ENCODE data around the gene ZBTB40. TPM values are rescaled to one million over a fixed set of nuclear protein-coding genes. Genes with fewer than 3 reads are reported as not detected.

Gene ZBTB40
- total RNA-seq, 1 experiment from 2014 or later, result 21.4 TPM

- Histone ChIP-seq H3K36me3 (ENCODE audit: low read depth) (no peaks in the 10 kb centered on the region), H4K20me1 (ENCODE audit: insufficient read depth) (no peaks in the 10 kb centered on the region), H3K79me2 (ENCODE audit: low read depth) (no peaks in the 10 kb centered on the region), H3K27ac (no peak overlapping the region), H3K9me2 (ENCODE audit: insufficient read depth) (no peaks in the 10 kb centered on the region), H3K4me3 (no peak overlapping the region), H3F3A (ENCODE audit: insufficient read depth, low read depth) (no peaks in the 10 kb centered on the region), H3K4me1 (replicated peaks; ENCODE audit: insufficient read depth) (no peaks in the 10 kb centered on the region), H2AFZ (no peak overlapping the region), H3K27me3 (ENCODE audit: insufficient read depth, low read depth) (peaks cover 55% of the 10 kb centered on the region), H3K9me3 (ENCODE audit: insufficient read depth, low read depth) (no peaks in the 10 kb centered on the region), H3K4me2 (no peak overlapping the region)
- BruUV-seq (replicated peaks), result no TSS peak
- DNase-seq, result no peak
- TF ChIP-seq EZH2 (IDR thresholded peaks at IDR 0.05; ENCODE audit: low read depth) (no peak), CTCF (conservative IDR thresholded peaks at IDR 0.05) (no peak)
- intact Hi-C loops (cut with micrococcal nuclease; ENCODE audit: unreplicated experiment), result no loop called here
- ChIA-PET POLR2A (ENCODE audit: unreplicated experiment) (no interaction called here), CTCF (interaction anchor here (0.6 kb wide), 1 partner anchor 45 kb away, joined by 15 read pairs; no protein-coding TSS in a partner anchor)
Observed at GRCh38 chr1:22556391-22557104, 104.9 kb downstream of the ZBTB40 start.

- H4K20me1 ChIP-seq (ENCODE audit: insufficient read depth), result no peaks in the 10 kb centered on the region
- no peaks in the 10 kb centered on the region for H3K9me3 ChIP-seq (ENCODE audit: insufficient read depth, low read depth)
- H3K27ac ChIP-seq, result no peak overlapping the region
- H3K4me3 ChIP-seq, result no peak overlapping the region
- POLR2A ChIA-PET (ENCODE audit: unreplicated experiment), result no interaction called here
- intact Hi-C loops (cut with micrococcal nuclease; ENCODE audit: unreplicated experiment), result no loop called here
- DNase-seq, result no peak
- no peaks in the 10 kb centered on the region for H3K9me2 ChIP-seq (ENCODE audit: insufficient read depth)
- H2AFZ ChIP-seq, result no peak overlapping the region
- TF ChIP-seq EZH2 (IDR thresholded peaks at IDR 0.05; ENCODE audit: low read depth) (no peak), CTCF (conservative IDR thresholded peaks at IDR 0.05) (no peak)
- no peak overlapping the region for H3K4me2 ChIP-seq
- no peaks in the 10 kb centered on the region for H3K79me2 ChIP-seq (ENCODE audit: low read depth)
- H3F3A ChIP-seq (ENCODE audit: insufficient read depth, low read depth), result no peaks in the 10 kb centered on the region
- CTCF ChIA-PET, result no interaction called here
- no TSS peak for BruUV-seq (replicated peaks)
- H3K27me3 ChIP-seq (ENCODE audit: insufficient read depth, low read depth), result peaks cover 64% of the 10 kb centered on the region
- no peaks in the 10 kb centered on the region for H3K4me1 ChIP-seq (replicated peaks; ENCODE audit: insufficient read depth)
- no peaks in the 10 kb centered on the region for H3K36me3 ChIP-seq (ENCODE audit: low read depth)
Observed at GRCh38 chr1:22557341-22557950, 105.8 kb downstream of the ZBTB40 start.

GRCh38 chr1:22562584-22563583, 111.2 kb downstream of the ZBTB40 start, which contains the start of gene EPHA8:
Gene EPHA8, plus strand, starts transcription at chr1:22563489. Its CDS starts 147 bp downstream, at chr1:22563636.
- Histone ChIP-seq H3K4me1 (replicated peaks; ENCODE audit: insufficient read depth) (no peaks in the 10 kb centered on the region), H3K36me3 (ENCODE audit: low read depth) (no peaks in the 10 kb centered on the region), H4K20me1 (ENCODE audit: insufficient read depth) (no peaks in the 10 kb centered on the region), H3K9me2 (ENCODE audit: insufficient read depth) (no peaks in the 10 kb centered on the region), H2AFZ (no peak within 1 kb of the TSS), H3K79me2 (ENCODE audit: low read depth) (no peaks in the 10 kb centered on the region), H3F3A (ENCODE audit: insufficient read depth, low read depth) (no peaks in the 10 kb centered on the region), H3K27me3 (ENCODE audit: insufficient read depth, low read depth) (peaks cover 69% of the 10 kb centered on the region), H3K4me3 (no peak within 1 kb of the TSS), H3K27ac (no peak within 1 kb of the TSS), H3K4me2 (no peak within 1 kb of the TSS), H3K9me3 (ENCODE audit: insufficient read depth, low read depth) (no peaks in the 10 kb centered on the region)
- POLR2A ChIA-PET (ENCODE audit: unreplicated experiment), result no interaction called here
- no peak for TF ChIP-seq EZH2 (IDR thresholded peaks at IDR 0.05; ENCODE audit: low read depth)
- BruUV-seq (replicated peaks), result no TSS peak
- intact Hi-C loops (cut with micrococcal nuclease; ENCODE audit: unreplicated experiment), result no loop called here
- DNase-seq, result no peak
- CTCF ChIA-PET, result no interaction called here
